ENCODE data around the gene SUPT3H.

SUPT3H gene

DNA sequence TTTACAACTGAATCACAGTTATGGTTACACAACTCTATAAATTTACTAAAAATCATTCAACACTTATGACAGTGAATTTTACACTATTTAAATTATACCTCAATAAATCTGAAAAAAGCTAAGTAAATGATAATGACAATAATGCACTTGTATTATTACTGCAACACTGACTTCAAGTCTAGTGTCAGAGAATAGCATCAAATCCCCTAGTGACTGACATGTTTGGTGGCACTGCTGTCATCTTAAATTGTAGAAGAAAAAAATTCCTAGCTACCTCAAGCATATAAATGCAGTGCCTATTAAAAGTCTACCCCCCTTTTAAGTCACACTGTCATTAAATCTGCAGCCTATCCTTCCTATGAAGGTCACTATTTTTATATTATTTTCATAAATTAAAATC is 239.0 kb downstream of the SUPT3H start:
- Histone ChIP-seq H3K9ac (ENCODE audit: low read length) (no peak overlapping the region), H3K4me1 (ENCODE audit: control insufficient read depth, insufficient read depth, low read length) (no peaks in the 10 kb centered on the region), H3K27ac (ENCODE audit: low read depth, low read length) (no peak overlapping the region), H3K4me3 (ENCODE audit: low read length) (no peak overlapping the region), H3K36me3 (ENCODE audit: control insufficient read depth, insufficient read depth, low read length) (no peaks in the 10 kb centered on the region), H3K27me3 (ENCODE audit: control insufficient read depth, insufficient read depth, low read length) (no peaks in the 10 kb centered on the region)

DNA sequence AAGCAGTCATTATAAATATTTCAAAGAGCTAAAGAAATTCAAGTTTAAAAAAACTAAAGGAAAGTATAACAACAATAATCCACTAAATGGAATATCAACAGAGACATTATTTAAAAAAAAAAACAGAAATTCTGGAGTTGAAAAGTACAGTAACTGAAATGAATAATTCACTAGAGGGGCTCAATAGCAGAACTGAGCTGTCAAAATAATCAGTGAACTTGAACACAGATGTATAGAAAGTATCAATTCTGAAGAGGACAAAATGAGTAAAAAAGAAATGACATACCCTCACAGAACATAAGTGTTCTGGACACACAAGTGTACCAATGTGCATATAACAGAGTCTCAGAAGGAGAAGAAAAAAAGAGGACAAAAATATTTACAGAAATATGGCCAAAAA is 241.2 kb downstream of the SUPT3H start:
- Histone ChIP-seq H3K4me3 (ENCODE audit: low read length) (no peak overlapping the region), H3K9ac (ENCODE audit: low read length) (no peak overlapping the region), H3K4me1 (ENCODE audit: control insufficient read depth, insufficient read depth, low read length) (no peaks in the 10 kb centered on the region), H3K27ac (ENCODE audit: low read depth, low read length) (no peak overlapping the region), H3K36me3 (ENCODE audit: control insufficient read depth, insufficient read depth, low read length) (no peaks in the 10 kb centered on the region), H3K27me3 (ENCODE audit: control insufficient read depth, insufficient read depth, low read length) (no peaks in the 10 kb centered on the region)

DNA sequence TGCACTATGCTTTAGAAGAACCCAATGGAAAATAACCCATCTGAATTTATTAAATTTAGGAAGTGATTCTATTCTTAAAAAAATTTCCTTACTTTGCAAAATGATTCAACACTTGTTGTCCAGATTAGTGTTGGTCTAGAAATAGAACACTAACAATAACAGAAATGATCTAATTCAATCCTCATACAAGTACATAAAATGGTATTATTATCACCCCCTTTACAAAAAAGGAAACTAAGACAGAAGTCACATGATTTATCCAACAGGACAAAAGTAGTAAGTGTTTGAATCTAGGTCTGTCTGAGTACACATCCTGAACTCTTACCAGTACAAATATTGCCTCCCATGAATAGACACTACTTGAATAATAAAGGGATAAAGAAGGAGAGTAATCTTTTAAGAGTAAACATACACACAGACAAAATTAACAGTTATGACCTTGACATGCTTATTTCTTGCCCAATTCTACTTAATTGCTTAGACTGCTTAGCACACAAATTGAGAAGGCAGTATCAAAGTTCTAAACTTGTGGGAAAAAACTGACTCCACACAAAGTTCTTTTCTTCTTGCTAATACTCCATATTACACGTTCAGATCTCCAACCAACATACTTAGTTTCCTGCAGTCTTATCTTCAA is 245.0 kb downstream of the SUPT3H start:
- Histone ChIP-seq H3K4me1 (ENCODE audit: control insufficient read depth, insufficient read depth, low read length) (no peaks in the 10 kb centered on the region), H3K4me3 (ENCODE audit: low read length) (no peak overlapping the region), H3K27me3 (ENCODE audit: control insufficient read depth, insufficient read depth, low read length) (no peaks in the 10 kb centered on the region), H3K36me3 (ENCODE audit: control insufficient read depth, insufficient read depth, low read length) (no peaks in the 10 kb centered on the region), H3K9ac (ENCODE audit: low read length) (no peak overlapping the region), H3K27ac (ENCODE audit: low read depth, low read length) (no peak overlapping the region)

DNA sequence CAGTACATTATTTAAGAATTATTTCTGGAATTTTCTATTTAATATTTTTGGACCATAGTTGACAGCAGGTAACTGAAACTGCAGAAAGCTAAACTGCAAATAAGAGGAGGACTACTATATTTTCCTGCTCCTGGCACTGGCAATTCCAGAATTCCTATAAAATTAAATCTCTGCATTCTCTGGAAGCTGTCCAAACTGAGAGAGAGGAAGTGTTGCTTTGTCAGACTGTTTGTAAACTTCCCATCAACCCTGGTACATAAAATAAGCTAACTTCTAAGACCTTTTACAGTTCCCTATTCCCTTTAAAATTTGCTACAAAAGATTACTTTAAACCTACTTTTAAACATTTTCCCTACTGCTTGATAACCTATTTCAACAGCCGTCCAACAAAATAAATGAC is 245.7 kb downstream of the SUPT3H start:
- no peak overlapping the region for H3K27ac ChIP-seq (ENCODE audit: low read depth, low read length)
- no peaks in the 10 kb centered on the region for H3K27me3 ChIP-seq (ENCODE audit: control insufficient read depth, insufficient read depth, low read length)
- H3K4me1 ChIP-seq (ENCODE audit: control insufficient read depth, insufficient read depth, low read length): no peaks in the 10 kb centered on the region
- no peak overlapping the region for H3K4me3 ChIP-seq (ENCODE audit: low read length)
- H3K36me3 ChIP-seq (ENCODE audit: control insufficient read depth, insufficient read depth, low read length): no peaks in the 10 kb centered on the region
- no peak overlapping the region for H3K9ac ChIP-seq (ENCODE audit: low read length)

DNA sequence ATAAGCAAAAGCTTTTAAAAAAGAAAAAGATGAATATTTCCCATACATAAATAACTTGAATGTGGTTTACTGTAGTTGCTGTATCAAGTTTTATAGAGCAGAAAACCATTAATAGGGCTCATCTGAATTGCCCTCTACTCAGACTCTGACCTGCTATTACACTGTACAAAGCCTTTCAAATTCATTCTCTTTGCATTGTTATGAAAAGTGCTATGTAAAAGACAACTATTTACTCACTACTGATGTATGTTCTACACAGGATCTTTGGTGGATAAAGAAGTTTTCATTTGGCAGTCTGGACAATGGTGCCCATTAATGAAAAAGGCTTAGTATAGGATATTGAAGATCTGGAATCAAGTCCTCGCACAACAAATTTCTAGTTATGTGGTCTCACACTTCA is 248.7 kb downstream of the SUPT3H start:
- Histone ChIP-seq H3K27ac (ENCODE audit: low read depth, low read length) (no peak overlapping the region), H3K4me1 (ENCODE audit: control insufficient read depth, insufficient read depth, low read length) (no peaks in the 10 kb centered on the region), H3K36me3 (ENCODE audit: control insufficient read depth, insufficient read depth, low read length) (no peaks in the 10 kb centered on the region), H3K9ac (ENCODE audit: low read length) (no peak overlapping the region), H3K4me3 (ENCODE audit: low read length) (no peak overlapping the region), H3K27me3 (ENCODE audit: control insufficient read depth, insufficient read depth, low read length) (no peaks in the 10 kb centered on the region)

DNA sequence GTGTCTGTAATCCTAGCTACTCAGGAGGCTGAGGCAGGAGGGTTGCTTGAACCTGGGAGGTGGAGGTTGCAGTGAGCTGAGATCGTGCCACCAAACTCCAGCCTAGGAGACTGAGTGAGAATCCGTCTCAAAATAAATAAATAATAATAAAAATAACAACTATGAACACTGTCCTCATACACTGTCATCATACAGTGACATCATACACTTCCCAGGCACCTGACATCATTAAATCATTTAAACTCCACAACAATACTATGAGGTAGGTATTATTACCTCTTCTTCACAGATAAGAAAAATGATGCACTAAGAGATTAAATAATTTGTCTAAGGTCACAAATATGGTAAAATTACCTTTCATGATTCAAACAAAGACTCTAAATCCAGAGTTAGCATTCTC is 250.5 kb downstream of the SUPT3H start:
- Histone ChIP-seq H3K4me1 (ENCODE audit: control insufficient read depth, insufficient read depth, low read length) (no peaks in the 10 kb centered on the region), H3K36me3 (ENCODE audit: control insufficient read depth, insufficient read depth, low read length) (no peaks in the 10 kb centered on the region), H3K27ac (ENCODE audit: low read depth, low read length) (no peak overlapping the region), H3K9ac (ENCODE audit: low read length) (no peak overlapping the region), H3K27me3 (ENCODE audit: control insufficient read depth, insufficient read depth, low read length) (no peaks in the 10 kb centered on the region), H3K4me3 (ENCODE audit: low read length) (no peak overlapping the region)

DNA sequence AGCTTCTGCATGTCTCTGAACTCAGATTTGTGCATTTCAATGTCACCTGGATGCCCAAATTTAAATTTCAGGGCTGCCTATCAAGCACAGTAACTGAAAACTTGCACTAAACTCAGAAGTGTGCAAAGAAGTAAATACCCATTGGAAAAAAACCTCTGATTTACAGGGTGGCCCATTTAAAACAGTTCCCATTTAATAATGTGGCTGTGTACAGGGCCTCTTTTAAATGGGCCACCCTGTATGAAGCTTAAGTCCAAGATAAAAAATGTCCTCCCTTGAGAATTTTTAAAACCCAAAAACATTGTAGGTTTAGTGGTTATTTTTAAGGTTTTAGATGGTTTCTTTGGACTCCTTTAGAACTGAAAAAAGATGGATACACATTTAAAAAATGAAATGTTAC is 251.7 kb downstream of the SUPT3H start:
- Histone ChIP-seq H3K4me3 (ENCODE audit: low read length) (no peak overlapping the region), H3K27ac (ENCODE audit: low read depth, low read length) (no peak overlapping the region), H3K4me1 (ENCODE audit: control insufficient read depth, insufficient read depth, low read length) (no peaks in the 10 kb centered on the region), H3K27me3 (ENCODE audit: control insufficient read depth, insufficient read depth, low read length) (no peaks in the 10 kb centered on the region), H3K36me3 (ENCODE audit: control insufficient read depth, insufficient read depth, low read length) (no peaks in the 10 kb centered on the region), H3K9ac (ENCODE audit: low read length) (no peak overlapping the region)

DNA sequence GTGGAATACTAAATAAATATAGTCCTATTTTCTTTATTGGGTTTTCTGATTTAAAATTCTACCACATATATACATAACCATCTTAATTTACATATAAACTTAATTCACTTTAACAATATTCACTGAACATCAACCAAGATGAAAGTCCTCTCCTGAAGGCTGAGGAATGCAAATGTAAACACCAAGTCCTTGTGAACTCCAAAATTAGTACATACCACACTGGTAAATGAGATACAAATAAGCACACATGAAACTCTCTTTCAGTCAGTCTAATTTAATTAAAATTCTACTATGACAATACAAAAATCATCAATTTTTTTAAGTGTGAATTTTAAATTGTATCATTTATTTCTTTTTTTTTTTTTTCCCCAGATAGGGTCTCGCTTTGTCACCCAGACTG is 254.7 kb downstream of the SUPT3H start:
- H3K27me3 ChIP-seq (ENCODE audit: control insufficient read depth, insufficient read depth, low read length): no peaks in the 10 kb centered on the region
- H3K36me3 ChIP-seq (ENCODE audit: control insufficient read depth, insufficient read depth, low read length): no peaks in the 10 kb centered on the region
- no peak overlapping the region for H3K4me3 ChIP-seq (ENCODE audit: low read length)
- H3K9ac ChIP-seq (ENCODE audit: low read length): no peak overlapping the region
- no peaks in the 10 kb centered on the region for H3K4me1 ChIP-seq (ENCODE audit: control insufficient read depth, insufficient read depth, low read length)
- no peak overlapping the region for H3K27ac ChIP-seq (ENCODE audit: low read depth, low read length)

DNA sequence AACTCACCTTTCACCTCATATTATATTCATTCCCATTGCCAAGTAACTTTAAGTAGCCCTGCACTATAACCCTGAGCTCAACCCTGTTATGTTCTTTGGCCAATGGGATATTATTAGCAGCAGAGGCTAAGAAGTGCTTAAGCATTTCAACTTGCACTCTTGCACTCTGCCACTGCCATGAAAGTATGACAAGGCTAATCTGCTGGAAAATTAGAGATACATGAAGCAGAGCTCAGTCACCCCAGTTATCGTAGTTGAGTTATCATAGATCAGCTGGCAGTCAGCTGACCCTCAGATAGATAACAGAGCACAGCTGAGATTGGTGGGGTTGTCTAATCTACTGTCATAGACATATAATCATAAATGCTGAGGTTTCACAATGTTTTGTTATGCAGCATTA is 259.0 kb downstream of the SUPT3H start:
- Histone ChIP-seq H3K36me3 (ENCODE audit: control insufficient read depth, insufficient read depth, low read length) (no peaks in the 10 kb centered on the region), H3K4me1 (ENCODE audit: control insufficient read depth, insufficient read depth, low read length) (no peaks in the 10 kb centered on the region), H3K27ac (ENCODE audit: low read depth, low read length) (no peak overlapping the region), H3K9ac (ENCODE audit: low read length) (no peak overlapping the region), H3K27me3 (ENCODE audit: control insufficient read depth, insufficient read depth, low read length) (no peaks in the 10 kb centered on the region), H3K4me3 (ENCODE audit: low read length) (no peak overlapping the region)

DNA sequence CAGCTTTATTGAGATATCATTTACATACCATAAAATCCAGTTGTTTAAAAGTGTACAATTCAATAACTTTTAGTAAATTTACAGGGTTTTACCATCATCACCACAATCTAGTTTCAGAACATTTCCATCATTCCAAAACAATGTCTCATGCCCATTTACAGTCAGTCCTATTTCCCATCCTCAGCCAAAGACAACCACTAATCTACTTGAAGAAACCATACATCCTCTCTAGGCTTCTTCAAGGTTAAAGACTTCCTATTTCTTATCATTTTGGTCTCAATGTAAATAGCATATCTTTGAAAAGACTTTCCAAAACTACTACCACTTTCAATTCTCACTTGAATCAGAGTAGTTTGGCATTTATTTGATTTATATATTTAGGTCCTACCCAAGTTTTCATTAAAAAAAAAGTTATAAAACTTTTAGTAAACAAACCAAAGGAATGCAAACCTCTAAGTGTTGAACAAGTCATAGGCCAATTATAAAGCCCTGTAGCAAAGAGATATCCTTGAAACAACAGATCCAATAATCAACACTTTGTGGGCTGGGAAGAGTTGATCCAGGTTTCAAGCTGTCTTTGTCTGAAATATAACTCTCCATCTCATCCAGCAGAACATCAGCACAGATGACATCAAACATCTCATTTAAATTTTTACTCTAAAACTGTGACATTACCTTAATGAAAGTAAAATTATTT is 260.9 kb downstream of the SUPT3H start:
- H3K9ac ChIP-seq (ENCODE audit: low read length): no peak overlapping the region
- H3K4me3 ChIP-seq (ENCODE audit: low read length): no peak overlapping the region
- H3K27me3 ChIP-seq (ENCODE audit: control insufficient read depth, insufficient read depth, low read length): no peaks in the 10 kb centered on the region
- no peaks in the 10 kb centered on the region for H3K36me3 ChIP-seq (ENCODE audit: control insufficient read depth, insufficient read depth, low read length)
- H3K4me1 ChIP-seq (ENCODE audit: control insufficient read depth, insufficient read depth, low read length): no peaks in the 10 kb centered on the region
- no peak overlapping the region for H3K27ac ChIP-seq (ENCODE audit: low read depth, low read length)

DNA sequence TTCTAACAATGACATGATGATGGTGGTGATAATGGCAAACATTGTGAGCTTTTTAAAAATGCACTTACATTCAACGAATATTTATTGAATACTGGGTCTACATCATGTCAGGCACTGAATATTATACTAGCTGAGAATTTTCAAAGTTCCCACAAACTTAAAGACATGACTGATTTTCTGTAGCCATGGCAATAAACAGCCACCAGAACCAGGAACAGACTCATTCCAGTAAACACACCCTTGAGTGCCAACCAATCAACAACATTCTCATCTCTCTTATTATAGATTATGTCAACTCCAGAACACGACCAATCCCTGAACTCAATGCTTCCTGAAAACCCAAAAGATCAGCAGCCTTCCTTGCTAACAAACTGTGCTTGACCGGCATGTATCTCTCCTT is 262.0 kb downstream of the SUPT3H start:
- no peaks in the 10 kb centered on the region for H3K27me3 ChIP-seq (ENCODE audit: control insufficient read depth, insufficient read depth, low read length)
- no peaks in the 10 kb centered on the region for H3K36me3 ChIP-seq (ENCODE audit: control insufficient read depth, insufficient read depth, low read length)
- H3K9ac ChIP-seq (ENCODE audit: low read length): no peak overlapping the region
- H3K4me1 ChIP-seq (ENCODE audit: control insufficient read depth, insufficient read depth, low read length): no peaks in the 10 kb centered on the region
- no peak overlapping the region for H3K4me3 ChIP-seq (ENCODE audit: low read length)
- H3K27ac ChIP-seq (ENCODE audit: low read depth, low read length): no peak overlapping the region

DNA sequence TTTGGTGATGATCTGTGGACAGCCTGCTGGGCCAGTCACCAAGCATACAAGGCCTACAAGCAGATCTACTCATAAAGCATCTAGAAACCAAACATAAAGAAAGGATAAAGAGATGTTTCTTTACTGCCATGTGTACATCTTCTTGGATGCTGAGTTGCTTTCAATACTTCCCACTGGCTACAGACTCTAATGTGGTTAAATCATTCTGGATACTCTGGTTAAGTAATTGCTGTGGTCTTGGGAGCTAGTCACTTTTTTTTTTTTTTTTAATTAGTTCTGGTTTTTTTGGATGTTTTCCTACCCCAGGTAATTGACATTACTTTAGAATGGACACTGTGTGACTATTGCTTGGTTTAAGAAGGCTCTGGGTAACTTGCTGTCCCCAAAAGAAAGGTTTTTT is 265.0 kb downstream of the SUPT3H start:
- no peaks in the 10 kb centered on the region for H3K4me1 ChIP-seq (ENCODE audit: control insufficient read depth, insufficient read depth, low read length)
- H3K36me3 ChIP-seq (ENCODE audit: control insufficient read depth, insufficient read depth, low read length): no peaks in the 10 kb centered on the region
- H3K9ac ChIP-seq (ENCODE audit: low read length): no peak overlapping the region
- H3K27ac ChIP-seq (ENCODE audit: low read depth, low read length): no peak overlapping the region
- H3K27me3 ChIP-seq (ENCODE audit: control insufficient read depth, insufficient read depth, low read length): no peaks in the 10 kb centered on the region
- no peak overlapping the region for H3K4me3 ChIP-seq (ENCODE audit: low read length)

DNA sequence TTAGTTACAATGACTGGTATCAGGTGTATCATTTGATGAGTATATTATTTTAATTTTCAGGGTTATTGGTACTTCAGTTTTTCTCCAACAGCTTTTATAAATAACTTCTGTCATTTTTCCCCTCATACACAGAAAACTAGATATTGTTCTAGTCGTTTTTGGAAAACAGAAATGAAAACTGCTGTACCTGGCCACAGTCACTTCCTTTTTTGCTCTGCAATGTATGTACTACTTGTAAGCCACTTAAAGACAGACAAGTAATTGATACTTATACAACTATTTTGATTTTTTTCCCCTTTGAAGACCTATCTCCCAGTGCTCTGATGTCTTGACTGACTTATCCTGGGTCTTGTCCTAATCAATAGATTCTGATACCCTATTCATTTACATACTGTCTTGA is 268.2 kb downstream of the SUPT3H start:
- Histone ChIP-seq H3K4me1 (ENCODE audit: control insufficient read depth, insufficient read depth, low read length) (no peaks in the 10 kb centered on the region), H3K9ac (ENCODE audit: low read length) (no peak overlapping the region), H3K27ac (ENCODE audit: low read depth, low read length) (no peak overlapping the region), H3K27me3 (ENCODE audit: control insufficient read depth, insufficient read depth, low read length) (no peaks in the 10 kb centered on the region), H3K4me3 (ENCODE audit: low read length) (no peak overlapping the region), H3K36me3 (ENCODE audit: control insufficient read depth, insufficient read depth, low read length) (no peaks in the 10 kb centered on the region)

Measured in rectal smooth muscle tissue (tissue), 1 donor.